GM21515 (cell line): ENCODE results near the gene HPD.
"Not testable (repeated sequence)": the region's sequence is repeated elsewhere in the genome, so short reads cannot be mapped to it uniquely, and the experiment has no call there.

Source experiments
- ATAC-seq: cut with Tn5 transposase; IDR thresholded peaks from one replicate; pipeline ENCODE4 v1.9.1; 2021; ENCODE audit not compliant: unreplicated experiment

Gene HPD

DNA sequence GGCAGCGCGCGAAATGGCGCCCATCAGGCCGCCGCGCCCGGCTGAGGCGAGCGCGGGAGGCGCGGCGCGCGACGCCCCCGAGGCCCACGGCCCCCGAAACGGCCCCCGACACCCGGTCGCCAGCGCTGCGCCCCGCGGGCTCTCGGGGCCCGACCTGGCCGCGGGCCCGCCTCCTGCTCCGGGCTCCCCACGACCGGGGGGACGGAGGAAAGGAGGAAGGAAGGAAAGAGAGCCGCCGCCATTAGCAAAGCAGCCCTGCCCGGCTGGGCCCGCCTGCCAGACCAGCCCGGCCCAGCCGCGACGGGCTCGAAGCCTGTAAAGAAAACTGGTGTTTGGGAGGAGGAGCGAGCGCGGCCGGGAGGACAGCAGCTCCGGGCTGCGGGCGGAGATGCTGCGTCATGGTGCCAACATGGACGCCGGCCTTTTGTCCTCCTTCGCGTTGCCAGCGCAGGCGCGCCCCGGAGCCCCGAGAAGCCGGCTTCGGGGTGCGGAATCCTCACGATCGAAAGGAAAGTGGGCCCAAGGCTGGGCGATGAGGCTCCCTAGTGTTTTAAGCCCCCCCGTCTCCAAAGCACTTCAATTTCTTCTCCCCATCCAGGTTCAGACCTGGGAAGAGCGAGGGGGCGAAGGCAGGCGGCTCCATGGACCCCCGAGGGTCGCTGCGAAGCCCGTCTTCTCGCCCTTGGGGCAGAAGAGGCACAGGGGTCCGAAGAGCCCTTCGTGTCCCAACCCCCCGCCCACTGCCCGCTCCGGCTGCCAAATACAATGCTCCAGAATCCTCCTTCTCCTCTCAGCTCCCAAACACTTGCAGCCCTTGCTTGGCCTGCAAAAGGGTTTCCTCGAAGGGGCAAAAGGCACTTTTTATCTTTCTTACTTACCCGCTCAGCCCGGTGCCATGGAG is 57.7 kb downstream of the HPD start:
- ATAC-seq: no peak

DNA sequence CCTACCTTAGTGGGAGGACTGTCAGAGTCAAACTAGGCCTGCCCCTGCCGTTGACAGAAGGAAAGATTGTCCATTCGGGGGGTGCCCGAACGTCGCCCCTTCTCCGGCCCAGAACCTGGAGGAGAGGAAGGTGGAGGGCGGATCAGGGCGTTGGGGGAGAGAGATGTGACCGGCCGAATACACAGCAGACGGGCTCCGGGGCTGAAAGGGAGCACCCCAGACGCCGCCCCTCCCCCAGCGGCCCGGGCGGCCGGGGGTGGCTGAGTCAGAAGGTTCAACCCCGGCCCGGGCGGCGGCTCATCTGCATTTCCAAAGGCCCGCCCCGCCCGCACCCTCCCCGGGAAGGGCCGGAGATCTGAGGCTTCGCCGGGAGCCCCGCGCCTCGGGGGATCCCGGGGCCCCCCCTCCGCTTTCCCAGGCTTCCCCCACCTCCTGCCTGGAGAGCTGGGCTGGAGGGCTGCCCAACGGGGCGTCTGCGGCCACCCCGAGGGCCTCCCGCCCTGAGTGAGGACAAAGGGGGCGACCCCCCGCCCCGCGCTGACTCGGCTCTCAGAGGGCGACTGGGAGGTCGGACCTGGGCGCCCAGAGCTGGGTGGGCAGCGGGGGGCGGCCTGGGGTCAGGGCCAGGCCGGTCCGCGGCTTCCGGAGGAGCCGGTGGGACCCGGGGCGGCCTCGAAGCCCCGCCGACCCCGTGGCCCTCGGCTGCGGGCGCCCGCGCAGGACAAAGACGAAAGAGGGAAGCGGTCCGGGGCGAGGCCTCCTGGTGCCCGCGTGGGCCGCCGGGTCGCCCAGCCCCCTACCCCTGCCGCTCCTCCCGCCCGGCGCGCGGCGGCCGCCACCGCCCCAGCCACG is 58.6 kb downstream of the HPD start:
- ATAC-seq: no peak

DNA sequence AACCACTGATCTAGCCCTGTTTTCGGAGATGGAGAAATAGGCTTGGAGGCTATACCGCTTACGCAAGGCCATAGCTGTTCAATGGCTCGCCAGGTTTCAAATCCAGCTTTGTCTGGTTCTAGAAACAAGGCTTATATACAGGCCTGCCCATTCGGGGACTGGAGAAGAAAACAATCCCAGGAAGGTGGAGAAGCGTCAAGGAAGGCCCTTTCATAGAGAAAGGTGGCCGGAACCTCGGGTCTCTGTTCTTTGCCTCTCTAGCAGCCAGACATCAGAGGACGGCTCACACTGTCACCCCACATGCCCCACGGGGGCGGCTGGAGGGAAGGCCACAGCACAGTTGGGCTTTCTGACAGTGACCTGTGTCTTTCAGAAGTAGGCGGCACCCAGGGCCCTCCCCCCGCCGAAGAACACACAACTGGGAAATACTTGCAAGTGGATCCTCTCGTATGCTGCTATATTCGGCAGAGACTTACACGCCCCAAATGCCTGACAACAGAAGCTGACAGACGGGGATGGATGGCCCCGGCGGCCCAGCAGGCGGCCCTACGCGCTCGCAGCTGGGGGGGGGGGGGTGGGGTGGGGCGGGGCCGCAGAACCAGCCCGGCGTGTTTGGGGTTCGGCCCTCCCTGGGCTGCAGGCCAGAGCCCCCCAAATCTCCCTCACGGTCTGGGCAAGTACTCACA is 59.4 kb downstream of the HPD start:
- ATAC-seq: no peak

DNA sequence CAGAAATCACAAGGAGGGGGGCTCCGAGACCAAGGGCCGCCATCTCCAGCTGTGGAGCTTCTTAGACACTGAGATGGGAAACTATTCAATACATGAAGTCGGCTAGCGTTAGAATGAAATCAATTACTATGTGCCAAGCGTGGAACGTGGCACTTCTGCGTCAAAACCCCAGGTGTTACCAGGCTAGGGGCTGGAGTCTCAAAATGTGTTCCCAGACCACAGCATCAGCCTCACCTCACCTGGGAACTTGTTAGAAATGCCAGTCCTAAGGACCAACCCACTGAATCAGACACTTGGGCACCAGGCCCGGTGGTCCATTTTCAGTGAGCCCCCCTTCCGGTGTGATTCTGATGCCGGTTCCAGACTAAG is 59.9 kb downstream of the HPD start:
- ATAC-seq: no peak

DNA sequence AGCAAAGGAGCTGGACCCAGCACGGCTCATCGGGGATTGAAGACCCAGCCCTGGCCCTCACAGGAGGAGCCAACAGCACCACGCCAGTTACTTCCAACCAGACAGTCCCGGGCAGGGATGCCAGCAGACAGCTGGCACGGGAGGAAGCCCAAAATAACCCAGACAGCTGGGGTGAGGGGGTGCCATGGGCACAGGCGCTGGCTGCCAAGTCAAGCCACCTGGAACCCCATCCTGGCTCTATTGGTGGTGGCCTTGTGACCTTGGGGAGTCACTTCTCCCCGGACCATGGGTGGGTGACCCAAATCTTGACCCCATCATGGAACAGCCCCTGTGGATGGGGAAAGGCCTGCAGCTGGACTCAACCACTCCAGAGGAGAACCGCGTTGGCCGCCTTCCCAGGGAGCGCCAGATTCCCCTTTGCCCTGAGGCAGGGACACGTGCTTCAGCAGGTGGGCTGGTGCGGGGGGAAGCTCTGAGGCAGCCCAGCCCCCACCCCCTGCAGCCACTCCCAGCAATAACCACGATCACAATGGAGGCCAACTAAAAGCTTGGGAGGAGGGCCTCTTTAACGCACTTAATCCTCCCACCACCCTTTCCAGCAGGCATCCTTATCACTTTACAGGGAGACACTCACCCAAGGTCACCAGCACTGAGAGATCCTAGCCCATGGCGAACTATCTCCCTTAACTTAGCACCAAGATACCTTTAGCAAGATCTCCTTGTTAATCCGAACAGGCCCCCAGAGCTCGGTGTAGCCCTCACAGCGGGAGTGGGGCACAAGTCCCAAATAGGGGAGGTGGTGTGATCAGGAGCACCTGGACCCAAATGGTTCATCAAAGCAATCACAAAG is 60.5 kb downstream of the HPD start:
- ATAC-seq: no peak

DNA sequence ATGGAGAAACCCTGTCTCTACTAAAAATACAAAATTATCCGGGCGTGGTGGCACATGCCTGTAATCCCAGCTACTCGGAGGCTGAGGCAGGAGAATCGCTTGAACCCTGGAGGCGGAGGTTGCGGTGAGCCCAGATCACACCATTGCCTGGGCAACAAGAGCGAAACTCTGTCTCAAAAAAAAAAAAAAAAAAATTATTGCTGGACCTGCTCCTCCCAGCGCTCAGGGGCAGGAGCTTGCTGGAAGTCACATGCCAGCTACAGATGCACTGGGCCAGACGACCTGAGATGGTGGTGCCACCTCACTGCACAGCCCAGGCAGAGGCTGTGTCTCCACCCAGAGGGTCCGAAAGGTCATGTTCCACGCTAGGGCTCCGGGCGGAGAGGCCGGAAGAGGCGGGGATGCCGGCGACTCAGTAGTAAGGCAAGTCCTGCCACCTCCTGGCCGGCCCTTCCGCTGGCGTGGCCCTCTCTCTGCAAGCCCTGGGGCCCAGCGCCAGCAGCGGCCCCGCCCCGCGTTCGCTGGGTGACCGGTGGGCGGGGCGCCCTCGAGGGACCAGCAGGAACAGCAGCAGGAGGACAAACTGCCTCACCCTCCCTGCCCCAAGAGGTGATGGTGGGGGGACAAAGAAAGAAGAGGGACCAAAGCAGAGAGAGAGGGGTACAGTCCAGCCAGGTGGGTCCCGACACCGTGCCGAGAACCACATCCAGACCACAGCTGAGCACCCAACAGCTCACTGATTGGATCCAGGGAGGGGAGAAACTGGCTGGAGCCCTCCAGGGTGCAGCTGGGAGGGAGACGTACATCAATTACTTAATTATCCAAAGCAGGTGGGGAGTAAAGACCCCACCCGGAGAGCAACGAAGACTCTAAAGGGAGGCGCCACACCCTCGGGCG is 61.6 kb downstream of the HPD start:
- ATAC-seq: no peak

DNA sequence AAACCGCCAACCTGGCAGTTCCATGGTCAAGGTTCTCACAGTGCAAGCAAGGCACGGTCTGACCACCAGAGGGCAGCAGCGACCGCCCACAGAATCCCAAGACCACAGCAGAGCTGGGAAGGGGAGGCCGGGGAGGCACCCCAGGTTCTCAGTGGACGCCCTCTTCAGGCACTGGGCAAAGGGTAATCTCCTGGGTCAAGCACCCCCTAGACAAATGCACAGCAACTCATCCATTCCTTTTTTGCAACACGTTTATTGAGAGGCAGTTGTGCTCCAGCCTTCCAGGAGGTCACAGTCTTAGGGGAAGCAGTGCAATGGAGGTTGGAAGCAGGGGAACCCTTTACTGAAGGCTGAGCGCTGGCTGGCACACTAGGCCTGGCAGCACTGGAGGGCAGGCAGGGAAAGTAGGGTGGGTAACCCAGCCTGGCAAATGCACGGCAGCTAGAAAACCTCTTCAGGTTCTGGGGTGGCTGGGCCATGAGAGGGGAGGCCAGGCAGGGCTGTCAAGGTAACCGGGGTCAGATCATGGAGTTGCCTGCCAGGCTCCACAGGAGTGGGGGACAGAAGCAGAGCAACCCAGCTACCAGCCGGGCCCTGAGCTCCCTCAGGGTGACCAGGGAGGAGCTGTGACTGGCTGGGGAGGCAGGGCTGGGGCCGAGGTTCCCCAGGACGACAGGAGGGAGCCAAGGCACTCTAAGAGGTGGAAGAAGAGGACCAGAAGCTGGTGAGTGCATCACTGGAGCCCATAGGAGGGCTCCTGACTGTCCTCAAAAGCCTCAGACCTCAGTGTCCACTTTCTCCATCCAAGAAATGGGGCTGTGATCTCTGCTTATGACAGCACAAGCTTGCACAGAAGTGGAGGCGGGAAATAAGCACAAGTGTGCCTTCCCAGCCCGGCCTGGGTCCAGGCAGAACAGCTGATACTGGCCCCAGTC is 63.4 kb downstream of the HPD start:
- ATAC-seq: no peak

DNA sequence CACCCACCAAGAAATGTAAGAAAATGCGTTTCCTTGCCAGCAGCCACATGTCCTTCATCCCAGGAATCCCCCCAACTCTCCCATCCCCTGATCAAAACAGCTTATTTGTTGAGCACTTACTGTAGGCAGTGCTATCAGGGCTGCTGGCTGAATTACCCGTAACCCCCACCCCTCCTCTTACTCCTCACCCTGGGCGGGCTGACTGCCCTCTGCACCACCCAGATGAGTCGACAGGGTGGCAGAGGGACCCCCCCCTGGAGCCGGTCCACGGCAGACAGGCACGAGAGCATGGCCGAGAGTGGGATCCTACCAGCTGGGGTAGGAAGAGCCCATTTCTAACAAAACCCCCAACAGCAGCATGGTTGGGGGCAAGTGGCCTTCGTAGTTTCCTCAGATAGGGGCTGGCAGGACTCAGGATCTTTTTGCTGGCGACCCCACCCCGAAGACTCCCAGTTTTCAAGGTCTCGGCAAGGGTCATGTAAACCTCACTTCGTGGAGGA is 64.1 kb downstream of the HPD start:
- peak; percentile 0 for ATAC-seq

DNA sequence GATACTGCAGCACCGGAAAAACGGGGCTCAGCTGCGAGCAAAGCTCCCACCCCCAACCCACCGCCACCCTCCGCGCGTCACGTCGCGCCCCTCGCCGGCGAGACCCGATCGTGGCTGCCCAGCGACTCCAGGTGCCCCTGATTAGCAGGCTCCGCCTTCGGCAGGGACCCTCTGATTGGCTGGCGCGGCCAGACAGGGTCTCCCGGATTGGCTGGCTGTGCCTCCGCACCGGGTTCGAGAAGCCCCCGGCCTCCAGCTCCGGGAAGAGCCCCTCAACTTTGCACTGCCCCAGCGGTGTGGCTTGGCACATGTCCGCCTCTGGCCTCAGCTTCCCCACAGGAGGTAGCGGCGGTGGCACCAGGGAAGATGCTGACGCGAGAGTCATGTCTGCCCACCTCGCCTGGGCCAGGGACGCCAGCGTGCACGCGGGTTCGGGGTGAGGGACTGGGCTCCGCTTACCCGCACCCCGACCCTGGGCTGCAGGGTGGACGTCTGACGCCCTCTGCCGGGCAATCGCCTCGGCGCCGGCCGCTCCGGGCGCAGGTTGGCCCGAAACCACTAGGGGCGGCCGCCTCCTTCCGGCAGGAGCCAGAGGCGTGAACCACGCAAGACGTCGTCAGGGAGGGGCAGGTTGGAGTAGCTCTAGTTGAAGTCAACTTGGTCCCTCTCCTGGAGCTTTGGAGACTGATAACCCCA is 64.7 kb downstream of the HPD start:
- peak; percentile 40 for ATAC-seq

DNA sequence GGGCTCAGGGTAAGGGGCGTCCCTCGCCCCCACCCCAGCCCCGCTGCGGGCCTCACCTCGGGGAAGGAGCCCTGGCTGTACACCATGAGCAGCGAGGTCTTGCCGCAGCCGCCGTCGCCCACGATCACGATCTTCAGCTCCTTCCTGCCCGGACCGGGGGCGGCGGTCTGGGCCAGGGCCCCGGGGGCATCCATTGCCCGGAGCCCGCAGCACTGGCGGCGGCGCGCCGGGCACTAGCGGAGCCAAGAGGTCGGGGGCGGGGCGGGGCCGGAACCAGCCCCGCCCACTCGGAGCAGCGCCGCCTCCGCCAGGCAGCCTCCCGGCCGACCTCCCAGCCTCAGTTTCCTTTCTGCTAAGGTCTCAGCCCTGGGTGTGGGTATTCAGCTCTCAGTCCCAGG is 65.2 kb downstream of the HPD start, which contains the start of gene RHOF:
TSS of gene RHOF (minus strand) at position 249 of the 398 bp plus-strand sequence. CDS start at position 194, 55 bp downstream.
- peak; percentile 6 for ATAC-seq

DNA sequence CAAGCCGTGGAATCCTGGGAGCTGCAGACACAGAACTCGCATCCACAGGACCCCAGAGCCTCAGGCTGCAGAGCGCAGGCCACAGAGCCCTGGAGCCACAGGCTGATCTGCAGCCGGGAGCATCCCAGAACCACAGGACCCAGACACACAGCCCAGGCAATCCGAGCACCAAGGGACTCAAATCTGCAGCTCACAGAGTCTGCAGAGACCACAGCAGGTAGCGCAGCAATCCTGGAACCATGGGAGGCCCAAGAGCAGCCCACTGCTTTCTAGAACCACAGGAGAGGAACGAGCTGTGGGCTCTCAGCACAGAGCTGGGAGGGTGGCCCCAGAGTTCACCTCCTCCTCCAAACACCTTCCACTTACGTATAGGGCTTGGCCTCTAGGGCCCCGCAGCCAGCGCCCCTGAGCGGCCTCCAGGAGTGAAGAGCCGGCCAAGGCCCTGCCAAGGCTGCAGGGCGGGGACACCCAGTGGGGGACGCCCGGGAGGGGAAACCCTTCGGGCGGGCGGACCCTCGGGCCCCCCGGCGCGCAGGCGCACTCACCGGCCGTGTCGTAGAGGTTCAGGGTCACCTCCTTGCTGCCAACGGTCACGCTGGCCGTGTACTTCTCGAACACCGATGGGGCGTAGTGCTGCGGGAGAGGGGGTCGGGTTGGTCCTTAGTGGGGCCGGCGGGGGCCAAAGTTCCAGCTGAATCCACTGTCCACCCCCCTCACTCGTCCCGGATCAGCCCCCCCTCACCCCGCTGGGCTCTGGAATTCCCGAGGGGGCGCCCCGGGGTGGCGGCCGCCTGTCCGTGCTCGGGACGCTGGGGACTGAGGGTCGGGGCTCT is 65.8 kb downstream of the HPD start:
- no peak for ATAC-seq

DNA sequence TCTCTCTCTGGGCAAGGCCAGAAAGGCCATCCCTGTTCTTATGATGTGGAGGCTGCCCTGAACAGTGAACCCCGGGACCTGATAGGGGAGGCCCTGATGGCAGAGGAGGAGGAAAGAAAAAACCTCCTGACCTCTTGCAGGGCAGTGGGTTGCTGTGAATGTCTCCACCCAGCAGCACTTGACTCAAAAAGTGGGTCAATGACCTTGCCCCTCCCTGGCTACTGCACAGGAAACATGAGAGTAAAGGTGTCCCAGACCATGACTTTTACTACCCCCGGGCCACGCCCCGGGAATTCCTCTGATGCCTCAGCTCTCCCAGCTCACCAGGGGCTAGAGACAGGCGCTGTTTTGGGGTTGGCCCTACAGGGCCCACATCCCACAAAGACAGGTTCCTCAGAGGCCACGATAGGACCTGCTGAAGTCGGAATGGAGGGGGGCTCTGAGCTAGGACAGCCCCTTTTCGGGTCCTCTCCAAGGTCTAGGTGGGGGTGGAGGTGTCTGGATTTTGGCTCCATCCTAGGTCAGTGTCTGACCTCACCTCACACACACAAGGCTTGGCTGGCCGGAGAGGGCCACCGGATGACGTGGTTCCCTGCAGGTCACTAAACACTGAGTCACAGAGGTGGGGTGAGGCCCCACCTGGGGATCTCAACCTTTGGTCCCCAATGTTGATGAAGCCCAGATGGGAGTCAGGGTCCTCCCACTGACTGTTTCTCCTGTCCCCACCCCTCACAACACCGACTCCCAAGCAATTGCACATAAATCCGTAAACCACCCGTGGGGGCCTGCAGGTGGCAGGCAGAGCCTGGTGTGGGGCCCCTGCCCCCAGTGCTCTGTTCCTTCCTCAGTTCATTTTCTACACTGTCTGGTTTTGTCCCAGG is 66.7 kb downstream of the HPD start:
- ATAC-seq: no peak

DNA sequence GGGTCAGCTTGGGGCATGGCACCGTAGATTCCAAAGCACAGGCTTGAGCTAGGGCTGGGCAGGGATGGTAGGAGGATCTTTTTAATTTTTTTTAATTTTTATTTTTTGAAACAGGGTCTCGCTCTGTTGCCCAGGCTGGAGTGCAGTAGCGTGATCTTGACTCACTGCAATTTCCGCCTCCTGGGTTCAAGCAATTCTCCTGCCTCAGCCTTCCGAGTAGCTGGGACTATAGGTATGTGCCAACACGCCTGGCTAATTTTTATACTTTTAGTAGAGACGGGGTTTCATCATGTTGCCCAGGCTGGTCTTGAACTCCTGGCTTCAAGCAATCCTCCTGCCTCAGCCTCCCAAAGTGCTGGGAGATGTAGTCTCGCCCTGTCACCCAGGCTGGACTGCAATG is 67.9 kb downstream of the HPD start:
- not testable (repeated sequence) for ATAC-seq

DNA sequence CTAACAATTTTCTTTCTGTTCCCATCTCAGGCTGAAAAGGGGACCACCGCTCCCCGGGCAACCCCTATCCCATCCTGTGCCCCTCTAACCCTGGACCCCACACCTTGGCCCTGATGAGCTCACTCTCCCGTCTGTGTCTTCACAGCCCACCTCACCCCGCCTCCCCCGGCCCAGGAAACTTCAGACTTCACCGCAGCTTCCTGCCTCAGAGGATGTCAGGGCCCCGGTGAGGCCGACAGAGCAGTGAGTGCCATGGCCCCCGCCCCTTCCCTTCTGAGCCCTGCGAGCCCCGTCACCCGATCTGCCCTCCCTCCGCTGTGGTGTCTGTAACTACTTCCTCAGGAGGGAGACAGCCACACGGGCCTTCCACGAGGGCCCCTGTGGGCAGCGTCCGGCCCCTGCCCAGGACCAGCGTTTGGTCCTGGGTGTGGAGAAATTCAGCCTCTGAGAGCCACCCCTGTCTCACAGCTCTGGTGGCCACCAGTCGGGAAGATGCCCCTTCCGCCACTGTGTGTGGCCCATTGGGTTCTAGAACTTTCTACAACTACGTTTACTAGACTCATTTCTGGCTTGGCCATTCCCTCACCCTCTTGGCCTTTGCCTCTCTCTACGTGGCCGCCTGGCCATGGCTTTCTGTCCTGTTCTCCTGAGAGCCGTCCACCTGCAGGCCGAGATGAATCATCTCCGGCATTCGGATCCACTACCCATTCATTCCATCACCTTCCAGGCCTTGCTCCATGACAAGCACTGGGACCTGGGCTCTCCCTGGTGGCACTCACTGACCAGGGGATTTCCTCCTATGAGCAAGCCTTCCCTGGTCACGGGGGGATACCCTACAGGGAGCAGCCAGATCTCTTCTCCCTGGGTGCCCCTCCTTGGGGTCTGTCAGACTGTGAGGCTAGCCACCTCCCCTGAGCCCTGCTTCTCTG is 68.6 kb downstream of the HPD start:
- ATAC-seq: peak; percentile 43
